ENCODE results near the gene CAMK2A. TPM values are rescaled to one million over a fixed set of nuclear protein-coding genes. Genes with fewer than 3 reads are reported as not detected.
A peak's percentile ranks its signal among the peaks of the same experiment; 100 is the strongest.

CAMK2A gene
- total RNA-seq, 2 donors from 2014 or later: 0.05 to 0.61 TPM

- Histone ChIP-seq H3K4me1 (peaks cover 6% of the 10 kb centered on the region), H3K27me3 (no peaks in the 10 kb centered on the region), H3K36me3 (no peaks in the 10 kb centered on the region), H3K9me3 (no peaks in the 10 kb centered on the region), H3K4me3 (no peak overlapping the region), H3K27ac (no peak overlapping the region), H3K9ac (ENCODE audit: low read depth in 2 of 2, low read length in 2 of 2) (no peak overlapping the region)
- no peak for TF ChIP-seq CTCF (IDR thresholded peaks at IDR 0.05)
- no peak for DNase-seq
- intact Hi-C loops (cut with DNase I): loop anchor here (10.0 kb wide), 1 partner anchor 216 kb away; no protein-coding TSS in a partner anchor
Observed at GRCh38 chr5:150219142-150219541, 70.4 kb downstream of the CAMK2A start.

GRCh38 chr5:150218693-150219035, 70.9 kb downstream of the CAMK2A start:
- peaks cover 6% of the 10 kb centered on the region for H3K4me1 ChIP-seq
- no peaks in the 10 kb centered on the region for H3K36me3 ChIP-seq
- no peak for DNase-seq
- no peaks in the 10 kb centered on the region for H3K27me3 ChIP-seq
- intact Hi-C loops (cut with DNase I): loop anchor here (1.0 to 10.0 kb wide), 2 partner anchors 57 to 216 kb away; no protein-coding TSS in a partner anchor
- no peak overlapping the region for H3K9ac ChIP-seq (ENCODE audit: low read depth in 2 of 2, low read length in 2 of 2)
- no peaks in the 10 kb centered on the region for H3K9me3 ChIP-seq
- H3K4me3 ChIP-seq: no peak overlapping the region
- TF ChIP-seq CTCF (IDR thresholded peaks at IDR 0.05): no peak
- H3K27ac ChIP-seq: no peak overlapping the region

DNA sequence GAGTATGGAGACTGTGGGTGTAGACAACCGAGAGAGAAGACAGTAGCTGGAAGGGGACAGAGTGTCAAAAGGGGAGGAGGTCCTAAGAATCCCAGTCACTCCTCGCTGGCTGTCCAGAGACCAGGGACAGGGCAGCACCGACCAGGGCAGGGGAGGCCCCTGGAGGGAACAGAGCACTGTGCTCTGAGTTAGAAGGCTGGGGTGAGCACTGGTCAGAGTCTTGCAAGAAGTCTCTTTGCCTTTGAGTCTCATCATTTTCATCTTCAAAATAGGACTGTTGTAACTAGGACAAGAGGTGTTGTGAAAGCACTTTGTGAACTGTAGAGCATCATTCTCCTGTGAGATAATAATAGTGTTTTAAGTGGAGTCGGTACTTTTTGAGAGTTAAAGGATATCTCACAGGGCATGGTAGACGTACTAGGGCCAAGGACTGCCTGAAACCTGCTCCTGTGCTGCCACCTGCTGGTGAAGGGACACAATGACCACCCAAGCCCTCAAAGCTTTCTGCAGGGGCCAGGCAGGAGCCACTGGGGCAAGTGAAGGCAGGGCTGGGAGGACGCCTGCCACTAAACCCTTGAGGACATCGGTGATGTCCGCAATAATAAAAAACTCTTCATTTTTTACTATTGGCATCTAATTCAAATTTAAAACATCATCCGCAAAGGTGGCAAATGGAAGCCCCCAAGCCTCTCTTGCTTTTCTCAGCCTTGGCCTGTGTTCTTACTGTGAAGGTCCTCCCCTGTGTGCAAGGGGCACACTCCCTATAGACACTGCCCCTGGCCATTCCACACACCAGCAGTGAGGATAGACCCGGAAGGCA, 71.5 kb downstream of the CAMK2A start:
- peak; percentile 96 for TF ChIP-seq CTCF (IDR thresholded peaks at IDR 0.05)
- Histone ChIP-seq H3K27me3 (no peaks in the 10 kb centered on the region), H3K9ac (ENCODE audit: low read depth in 2 of 2, low read length in 2 of 2) (peak overlapping the region in 1 of 2 donors; percentile 35), H3K27ac (peak overlapping the region; percentile 75), H3K4me1 (peaks cover 6% of the 10 kb centered on the region), H3K4me3 (no peak overlapping the region), H3K36me3 (no peaks in the 10 kb centered on the region), H3K9me3 (no peaks in the 10 kb centered on the region)
- intact Hi-C loops (cut with DNase I): loop anchor here (1.0 to 10.0 kb wide), 3 partner anchors 57 to 217 kb away; no protein-coding TSS in a partner anchor
- peak; percentile 89 for DNase-seq

GRCh38 chr5:150217038-150217437, 72.5 kb downstream of the CAMK2A start:
- intact Hi-C loops (cut with DNase I): loop anchor here (2.0 to 10.0 kb wide), 2 partner anchors 86 to 218 kb away; no protein-coding TSS in a partner anchor
- peak; percentile 73 for DNase-seq
- Histone ChIP-seq H3K27ac (peak overlapping the region; percentile 75), H3K4me3 (no peak overlapping the region), H3K4me1 (peaks cover 6% of the 10 kb centered on the region), H3K9ac (ENCODE audit: low read depth in 2 of 2, low read length in 2 of 2) (peak overlapping the region in 1 of 2 donors; percentile 36), H3K9me3 (no peaks in the 10 kb centered on the region), H3K27me3 (no peaks in the 10 kb centered on the region), H3K36me3 (no peaks in the 10 kb centered on the region)
- no peak for TF ChIP-seq CTCF (IDR thresholded peaks at IDR 0.05)

DNA sequence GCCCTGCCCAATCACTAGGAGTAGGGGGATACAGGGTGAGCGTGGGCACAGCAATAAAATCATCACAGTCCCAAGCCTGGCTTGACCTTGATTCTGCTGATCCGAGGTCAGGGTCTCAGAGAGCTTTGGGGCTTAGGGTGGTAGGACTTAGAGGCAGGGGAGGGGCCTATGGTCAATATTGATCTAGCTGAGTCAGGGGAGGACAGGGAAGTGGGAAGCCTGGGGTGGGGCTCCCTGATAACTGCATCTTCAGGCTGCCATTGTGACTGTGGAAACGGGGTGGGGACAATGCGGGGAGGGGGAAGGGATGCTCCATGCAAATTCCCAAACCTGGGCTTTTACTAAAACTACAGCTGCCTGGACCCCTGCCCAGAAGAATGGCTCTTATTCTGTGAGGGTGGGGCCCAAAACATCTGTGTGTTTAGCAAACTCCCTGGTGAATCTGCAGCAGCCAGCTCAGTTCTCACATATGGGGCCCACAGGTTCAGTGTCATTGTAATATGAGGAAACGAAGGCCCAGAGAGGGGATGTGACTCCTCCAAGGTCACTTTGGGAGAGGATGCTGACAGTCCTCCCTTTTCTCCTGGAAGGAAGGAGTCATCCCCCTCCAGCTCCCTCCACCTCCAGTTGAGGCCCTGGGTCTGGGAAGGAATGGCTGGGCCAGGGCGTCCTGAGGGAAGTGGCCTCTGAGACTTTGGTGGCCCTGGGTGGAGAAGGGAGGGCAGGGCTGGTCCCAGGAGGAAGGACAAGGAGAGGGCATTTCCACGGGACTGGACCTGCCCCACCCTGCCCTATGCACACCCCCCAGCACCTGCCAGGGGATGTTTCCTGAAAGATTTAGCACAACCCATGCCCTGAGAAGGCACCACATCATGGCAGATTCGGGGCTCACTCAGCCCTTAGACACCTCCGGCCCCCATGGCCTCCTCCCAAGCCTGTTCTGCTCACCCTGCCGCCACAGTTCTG, 73.3 kb downstream of the CAMK2A start:
- Histone ChIP-seq H3K36me3 (no peaks in the 10 kb centered on the region), H3K9me3 (no peaks in the 10 kb centered on the region), H3K9ac (ENCODE audit: low read depth in 2 of 2, low read length in 2 of 2) (peak overlapping the region in 1 of 2 donors; percentile 55), H3K27me3 (no peaks in the 10 kb centered on the region), H3K4me1 (peaks cover 6% of the 10 kb centered on the region), H3K27ac (peak overlapping the region; percentile 75), H3K4me3 (no peak overlapping the region)
- TF ChIP-seq CTCF (IDR thresholded peaks at IDR 0.05): no peak
- peak; percentile 87 for DNase-seq
- intact Hi-C loops (cut with DNase I): loop anchor here (2.0 to 10.0 kb wide), 2 partner anchors 85 to 219 kb away; no protein-coding TSS in a partner anchor

Data from colonic mucosa (tissue), 4 donors.